Stimulated activated memory B cell treated with anti-CD40 and anti-IgM and Interleukin-4, amounts not matched to agents 10 μg/mL and 1 μg/mL and 100 μg/mL, for 72 hours (primary cell): ENCODE data around the gene ZNF462.

ENCODE experiments used
- ATAC-seq: fragments of 150-1000 bp; cut with Tn5 transposase; 2 replicates; pipeline ENCODE4 v1.10.0; 2021
- H3K27ac Mint-ChIP-seq: one replicate; pipeline ENCODE4 v1.8.0; 2022; ENCODE audit warnings: mild to moderate bottlenecking, mixed read lengths
- H3K27me3 Mint-ChIP-seq: one replicate; pipeline ENCODE4 v1.8.0; 2022; ENCODE audit warnings: mixed read lengths
- H3K36me3 Mint-ChIP-seq: one replicate; pipeline ENCODE4 v1.8.0; 2022; ENCODE audit warnings: mixed read lengths
- H3K4me1 Mint-ChIP-seq: one replicate; pipeline ENCODE4 v1.8.0; 2022; ENCODE audit warnings: mixed read lengths
- H3K4me3 Mint-ChIP-seq: one replicate; pipeline ENCODE4 v1.8.0; 2022; ENCODE audit warnings: mild to moderate bottlenecking, moderate library complexity, mixed read lengths
- H3K9me3 Mint-ChIP-seq: one replicate; pipeline ENCODE4 v1.8.0; 2022; ENCODE audit warnings: mixed read lengths

Gene ZNF462

GRCh38 chr9:107016383-107016782 lies 153.4 kb downstream of the ZNF462 start:
- no peak overlapping the region for H3K4me3 Mint-ChIP-seq
- H3K27me3 Mint-ChIP-seq = peaks cover 16% of the 10 kb centered on the region
- peaks cover 8% of the 10 kb centered on the region for H3K9me3 Mint-ChIP-seq
- ATAC-seq = no peak
- H3K4me1 Mint-ChIP-seq = no peaks in the 10 kb centered on the region
- H3K27ac Mint-ChIP-seq = no peak overlapping the region
- no peaks in the 10 kb centered on the region for H3K36me3 Mint-ChIP-seq

DNA sequence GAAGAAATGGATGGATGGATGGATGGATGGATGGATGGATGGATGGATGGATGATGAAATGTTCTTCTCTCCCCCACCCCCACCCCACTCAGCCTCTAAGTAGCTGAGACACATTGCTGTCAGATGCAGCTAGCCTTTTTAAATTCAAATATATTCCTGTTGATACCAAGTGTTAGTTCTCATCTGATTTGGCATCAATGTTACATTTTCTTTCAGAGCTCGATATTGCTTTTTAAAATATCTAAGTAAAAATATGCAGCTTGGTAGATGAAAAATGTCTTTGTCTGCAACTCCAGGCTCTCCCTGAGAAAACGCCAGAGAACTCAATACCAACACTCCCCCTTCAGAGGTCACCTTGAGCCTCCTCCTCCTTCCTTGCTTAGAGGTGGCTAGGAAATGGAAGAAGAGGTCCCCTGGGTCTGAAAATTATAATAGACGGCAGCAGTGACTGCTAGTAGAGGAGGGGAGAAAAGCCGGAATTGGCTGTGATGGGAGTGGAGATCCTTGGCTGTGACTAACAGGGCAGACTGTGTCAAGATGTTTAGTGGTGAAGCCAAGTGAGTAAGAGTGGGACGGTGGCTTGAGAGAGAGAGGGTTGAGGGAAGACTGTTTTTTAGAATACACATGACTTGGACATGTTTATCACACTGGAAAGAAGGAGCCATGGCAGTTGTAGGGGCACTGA lies 156.0 kb downstream of the ZNF462 start:
- no peak for ATAC-seq
- H3K27me3 Mint-ChIP-seq = peaks cover 10% of the 10 kb centered on the region
- no peak overlapping the region for H3K4me3 Mint-ChIP-seq
- no peaks in the 10 kb centered on the region for H3K36me3 Mint-ChIP-seq
- peaks cover 3% of the 10 kb centered on the region for H3K4me1 Mint-ChIP-seq
- no peak overlapping the region for H3K27ac Mint-ChIP-seq
- H3K9me3 Mint-ChIP-seq = peaks cover 5% of the 10 kb centered on the region

- Mint-ChIP-seq H3K4me1 (peaks cover 8% of the 10 kb centered on the region), H3K27me3 (peaks cover 9% of the 10 kb centered on the region), H3K4me3 (no peak overlapping the region), H3K36me3 (no peaks in the 10 kb centered on the region), H3K27ac (no peak overlapping the region), H3K9me3 (peaks cover 5% of the 10 kb centered on the region)
- ATAC-seq = peak; percentile 47
Measured at GRCh38 chr9:107020040-107020530, 157.1 kb downstream of the ZNF462 start.

DNA sequence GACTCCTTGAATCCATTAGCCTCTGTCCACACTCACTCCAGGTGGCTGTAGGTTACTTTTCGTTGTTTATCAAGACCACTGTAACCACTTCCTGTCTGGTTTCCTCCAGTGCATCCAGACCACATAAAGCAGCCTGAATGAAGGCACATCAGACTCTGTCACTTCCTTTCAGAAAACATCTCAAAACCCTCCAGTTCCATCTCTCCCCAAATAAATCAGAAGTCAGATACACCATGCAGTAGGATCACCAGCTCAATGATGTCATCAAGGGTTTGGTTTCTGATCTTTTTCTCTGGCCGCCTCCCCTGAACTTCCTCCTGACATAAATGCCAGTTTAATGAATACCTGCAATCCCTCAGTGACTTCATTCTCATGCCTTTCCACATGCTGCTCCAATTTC lies 161.2 kb downstream of the ZNF462 start:
- Mint-ChIP-seq H3K36me3 (no peaks in the 10 kb centered on the region), H3K27me3 (no peaks in the 10 kb centered on the region), H3K4me3 (no peak overlapping the region), H3K4me1 (peaks cover 8% of the 10 kb centered on the region), H3K9me3 (no peaks in the 10 kb centered on the region), H3K27ac (no peak overlapping the region)
- no peak for ATAC-seq

DNA sequence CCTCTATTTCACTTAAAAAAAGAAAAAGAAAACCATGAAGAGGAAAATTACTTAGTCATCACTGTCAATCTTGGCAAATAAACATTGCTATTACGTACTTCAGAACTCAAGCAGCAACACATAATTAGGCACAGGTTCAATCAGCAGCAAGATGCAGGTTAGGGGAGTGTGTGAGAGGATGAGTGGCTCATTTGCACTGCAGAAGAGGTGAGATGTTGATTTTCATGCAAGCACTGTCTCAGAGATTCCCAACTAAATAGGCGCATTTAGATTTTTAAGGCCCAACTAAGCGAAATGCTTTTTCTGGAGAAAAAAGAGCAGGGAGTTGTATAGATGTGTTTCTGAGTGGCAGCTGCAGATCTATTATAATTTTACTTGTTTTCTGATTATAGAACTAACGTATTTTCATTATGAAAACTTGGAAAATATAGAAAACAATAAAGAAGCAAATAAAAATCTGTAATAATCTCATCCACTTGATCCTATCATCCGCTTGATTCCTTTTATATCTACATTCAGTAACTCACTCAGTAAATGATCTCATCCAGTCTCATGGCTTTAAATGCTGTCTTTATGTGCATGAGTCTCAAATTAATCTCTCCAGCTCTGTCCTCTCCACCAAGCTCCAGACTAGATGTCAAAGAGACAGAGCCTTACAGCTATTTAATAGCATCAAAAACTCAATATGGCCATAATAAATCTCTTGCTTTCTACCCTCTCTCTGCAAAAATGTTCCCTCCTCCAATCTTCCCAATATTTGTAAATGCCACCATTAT lies 162.5 kb downstream of the ZNF462 start:
- no peak overlapping the region for H3K27ac Mint-ChIP-seq
- ATAC-seq = no peak
- no peaks in the 10 kb centered on the region for H3K9me3 Mint-ChIP-seq
- H3K27me3 Mint-ChIP-seq = no peaks in the 10 kb centered on the region
- H3K4me1 Mint-ChIP-seq = peaks cover 8% of the 10 kb centered on the region
- H3K36me3 Mint-ChIP-seq = no peaks in the 10 kb centered on the region
- no peak overlapping the region for H3K4me3 Mint-ChIP-seq

GRCh38 chr9:107029146-107029545 lies 166.2 kb downstream of the ZNF462 start:
- peaks cover 13% of the 10 kb centered on the region for H3K27me3 Mint-ChIP-seq
- no peak for ATAC-seq
- no peaks in the 10 kb centered on the region for H3K36me3 Mint-ChIP-seq
- H3K9me3 Mint-ChIP-seq = peaks cover 3% of the 10 kb centered on the region
- peaks cover 4% of the 10 kb centered on the region for H3K4me1 Mint-ChIP-seq
- H3K4me3 Mint-ChIP-seq = no peak overlapping the region
- no peak overlapping the region for H3K27ac Mint-ChIP-seq

GRCh38 chr9:107033966-107034365 lies 171.0 kb downstream of the ZNF462 start:
- Mint-ChIP-seq H3K9me3 (peaks cover 3% of the 10 kb centered on the region), H3K27me3 (peaks cover 13% of the 10 kb centered on the region), H3K27ac (no peak overlapping the region), H3K36me3 (no peaks in the 10 kb centered on the region), H3K4me3 (no peak overlapping the region), H3K4me1 (no peaks in the 10 kb centered on the region)
- ATAC-seq = no peak

DNA sequence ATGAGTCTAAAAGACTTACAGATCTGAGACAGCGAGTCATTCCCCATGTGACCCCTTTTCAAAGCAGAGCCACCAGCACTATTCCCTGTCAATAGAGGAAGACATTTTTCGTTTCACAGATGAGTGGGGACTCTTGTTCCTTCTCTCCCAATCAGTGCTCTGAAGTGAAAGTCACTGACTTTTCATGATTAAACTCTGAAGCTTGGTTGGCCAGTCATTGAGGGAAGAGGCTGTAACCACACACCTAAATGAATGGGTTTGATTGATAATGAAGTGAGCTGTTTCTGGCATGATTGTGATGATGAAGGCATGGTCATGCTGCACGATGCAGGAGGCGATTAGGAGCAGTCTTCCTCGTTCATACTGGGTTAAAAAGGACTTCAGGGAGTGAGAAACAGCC lies 171.9 kb downstream of the ZNF462 start:
- Mint-ChIP-seq H3K4me1 (no peaks in the 10 kb centered on the region), H3K36me3 (no peaks in the 10 kb centered on the region), H3K27me3 (peaks cover 16% of the 10 kb centered on the region), H3K27ac (no peak overlapping the region), H3K4me3 (no peak overlapping the region), H3K9me3 (peaks cover 3% of the 10 kb centered on the region)
- ATAC-seq = no peak

GRCh38 chr9:107036367-107036766 lies 173.4 kb downstream of the ZNF462 start:
- H3K36me3 Mint-ChIP-seq = no peaks in the 10 kb centered on the region
- peaks cover 3% of the 10 kb centered on the region for H3K9me3 Mint-ChIP-seq
- H3K27me3 Mint-ChIP-seq = peaks cover 23% of the 10 kb centered on the region
- ATAC-seq = no peak
- no peak overlapping the region for H3K27ac Mint-ChIP-seq
- H3K4me1 Mint-ChIP-seq = no peaks in the 10 kb centered on the region
- H3K4me3 Mint-ChIP-seq = no peak overlapping the region

GRCh38 chr9:107039542-107039941 lies 176.6 kb downstream of the ZNF462 start:
- Mint-ChIP-seq H3K9me3 (no peaks in the 10 kb centered on the region), H3K4me3 (no peak overlapping the region), H3K27me3 (peaks cover 10% of the 10 kb centered on the region), H3K4me1 (no peaks in the 10 kb centered on the region), H3K36me3 (no peaks in the 10 kb centered on the region), H3K27ac (no peak overlapping the region)
- ATAC-seq = no peak

GRCh38 chr9:107042606-107043005 lies 179.6 kb downstream of the ZNF462 start:
- H3K27ac Mint-ChIP-seq = no peak overlapping the region
- no peak overlapping the region for H3K4me3 Mint-ChIP-seq
- no peaks in the 10 kb centered on the region for H3K36me3 Mint-ChIP-seq
- H3K4me1 Mint-ChIP-seq = peaks cover 9% of the 10 kb centered on the region
- no peaks in the 10 kb centered on the region for H3K9me3 Mint-ChIP-seq
- no peak for ATAC-seq
- H3K27me3 Mint-ChIP-seq = peaks cover 14% of the 10 kb centered on the region

- H3K36me3 Mint-ChIP-seq = no peaks in the 10 kb centered on the region
- no peak overlapping the region for H3K27ac Mint-ChIP-seq
- peaks cover 27% of the 10 kb centered on the region for H3K27me3 Mint-ChIP-seq
- no peak overlapping the region for H3K4me3 Mint-ChIP-seq
- no peaks in the 10 kb centered on the region for H3K9me3 Mint-ChIP-seq
- H3K4me1 Mint-ChIP-seq = peaks cover 11% of the 10 kb centered on the region
- ATAC-seq = no peak
Measured at GRCh38 chr9:107043886-107044285, 180.9 kb downstream of the ZNF462 start.

- peaks cover 24% of the 10 kb centered on the region for H3K27me3 Mint-ChIP-seq
- H3K27ac Mint-ChIP-seq = no peak overlapping the region
- H3K36me3 Mint-ChIP-seq = no peaks in the 10 kb centered on the region
- ATAC-seq = no peak
- H3K9me3 Mint-ChIP-seq = no peaks in the 10 kb centered on the region
- H3K4me3 Mint-ChIP-seq = no peak overlapping the region
- H3K4me1 Mint-ChIP-seq = peaks cover 11% of the 10 kb centered on the region
Measured at GRCh38 chr9:107044872-107045271, 181.9 kb downstream of the ZNF462 start.

DNA sequence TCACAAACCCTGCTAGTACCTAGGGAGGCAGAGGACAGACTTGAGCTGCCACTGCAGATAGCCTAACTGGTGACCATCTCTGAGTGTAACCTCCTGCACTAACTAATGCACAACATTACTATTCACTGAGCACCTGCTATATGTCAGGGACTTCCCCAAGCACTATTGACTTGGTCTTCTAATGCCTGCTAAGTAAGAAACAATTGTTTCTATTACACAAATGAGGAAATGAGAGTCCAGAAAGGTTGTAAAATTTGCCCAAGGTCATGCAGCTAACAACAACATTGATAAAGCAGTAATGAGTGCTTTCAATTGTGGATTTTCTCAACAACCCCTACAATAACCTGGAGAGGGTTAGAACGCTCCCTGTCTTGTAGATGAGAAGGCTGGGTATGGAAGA lies 183.7 kb downstream of the ZNF462 start:
- H3K4me1 Mint-ChIP-seq = peaks cover 11% of the 10 kb centered on the region
- H3K9me3 Mint-ChIP-seq = no peaks in the 10 kb centered on the region
- H3K27ac Mint-ChIP-seq = no peak overlapping the region
- ATAC-seq = peak; percentile 92
- H3K4me3 Mint-ChIP-seq = no peak overlapping the region
- H3K36me3 Mint-ChIP-seq = no peaks in the 10 kb centered on the region
- peaks cover 17% of the 10 kb centered on the region for H3K27me3 Mint-ChIP-seq

DNA sequence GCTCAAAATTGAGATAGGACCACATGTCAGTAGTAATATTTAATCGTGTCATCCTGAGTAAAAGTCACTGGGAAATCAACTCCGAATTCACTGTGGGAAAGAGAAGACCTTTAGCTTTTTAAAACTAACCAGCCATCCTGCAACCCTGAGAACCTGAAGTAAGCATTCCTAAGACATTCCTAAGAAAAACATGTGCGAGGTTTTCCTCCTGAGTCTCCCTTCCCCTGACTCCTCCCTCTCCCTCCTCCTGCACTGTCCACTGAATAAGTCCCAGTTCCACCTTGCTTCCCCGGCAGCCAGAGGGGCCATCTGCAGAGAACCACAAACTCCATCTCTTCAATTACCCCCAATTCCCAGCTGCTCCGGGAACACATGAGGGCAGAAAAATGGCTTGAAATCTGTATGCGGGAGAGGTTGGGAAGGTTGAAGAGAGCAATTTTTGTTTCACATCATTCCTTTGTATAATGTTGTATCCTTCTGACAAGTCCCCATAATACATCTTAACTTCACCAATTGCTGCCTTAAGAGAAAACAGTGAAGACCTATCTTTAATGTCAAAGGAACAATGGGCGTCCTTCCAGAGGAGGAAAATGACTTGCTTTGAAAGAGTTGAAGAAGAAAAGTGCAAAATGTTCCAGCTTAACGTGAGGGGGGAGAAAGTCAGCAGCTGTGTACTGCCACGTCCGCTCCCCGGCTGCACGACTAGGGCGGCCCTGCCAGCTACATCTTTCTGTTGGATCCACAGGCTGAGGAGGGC lies 186.3 kb downstream of the ZNF462 start:
- ATAC-seq = no peak
- Mint-ChIP-seq H3K4me3 (no peak overlapping the region), H3K27me3 (peaks cover 17% of the 10 kb centered on the region), H3K4me1 (peaks cover 11% of the 10 kb centered on the region), H3K27ac (no peak overlapping the region), H3K36me3 (no peaks in the 10 kb centered on the region), H3K9me3 (no peaks in the 10 kb centered on the region)
